Measurements from ENCODE around the gene SDC4.

The SDC4 gene

GRCh38 chr20:45318948-45319347 lies 29.3 kb downstream of the SDC4 start:
- no peak for DNase-seq (ENCODE audit: low read depth)
- TF ChIP-seq CTCF (conservative IDR thresholded peaks at IDR 0.05; ENCODE audit: low read depth, low read length), result no peak
- H3K4me3 ChIP-seq (ENCODE audit: low read depth, low read length), result no peak overlapping the region

- no peak for DNase-seq (ENCODE audit: low read depth)
- no peak for TF ChIP-seq CTCF (conservative IDR thresholded peaks at IDR 0.05; ENCODE audit: low read depth, low read length)
- no peak overlapping the region for H3K4me3 ChIP-seq (ENCODE audit: low read depth, low read length)
Observed at GRCh38 chr20:45318386-45318939, 29.8 kb downstream of the SDC4 start.

GRCh38 chr20:45317826-45318225 lies 30.4 kb downstream of the SDC4 start:
- no peak overlapping the region for H3K4me3 ChIP-seq (ENCODE audit: low read depth, low read length)
- DNase-seq (ENCODE audit: low read depth), result no peak
- no peak for TF ChIP-seq CTCF (conservative IDR thresholded peaks at IDR 0.05; ENCODE audit: low read depth, low read length)

- DNase-seq (ENCODE audit: low read depth), result no peak
- no peak for TF ChIP-seq CTCF (conservative IDR thresholded peaks at IDR 0.05; ENCODE audit: low read depth, low read length)
- H3K4me3 ChIP-seq (ENCODE audit: low read depth, low read length), result no peak overlapping the region
Observed at GRCh38 chr20:45316150-45317080, 31.8 kb downstream of the SDC4 start.

GRCh38 chr20:45315672-45316071 lies 32.6 kb downstream of the SDC4 start:
- H3K4me3 ChIP-seq (ENCODE audit: low read depth, low read length), result no peak overlapping the region
- DNase-seq (ENCODE audit: low read depth), result no peak
- no peak for TF ChIP-seq CTCF (conservative IDR thresholded peaks at IDR 0.05; ENCODE audit: low read depth, low read length)

GRCh38 chr20:45313943-45314342 lies 34.3 kb downstream of the SDC4 start:
- H3K4me3 ChIP-seq (ENCODE audit: low read depth, low read length), result no peak overlapping the region
- TF ChIP-seq CTCF (conservative IDR thresholded peaks at IDR 0.05; ENCODE audit: low read depth, low read length), result no peak
- no peak for DNase-seq (ENCODE audit: low read depth)

Data from choroid plexus epithelial cell (primary cell).